DOHH2 (cell line): Measurements from ENCODE around the gene AUTS2.

Experiments used
- H3F3A ChIP-seq: fragments of 200-600 bp; sonication (generic), shearing (Covaris generic); 2 replicates; pipeline ENCODE4 v1.6.0; 2016; ENCODE audit warnings: antibody characterized with exemption, mild to moderate bottlenecking; ENCODE audit not compliant: control insufficient read depth, insufficient read depth
- H3K27ac ChIP-seq: fragments of 200-600 bp; sonication (generic); 2 replicates; pipeline ENCODE4 v1.5.1; 2014; ENCODE audit warnings: low read depth, mild to moderate bottlenecking, low read length, moderate library complexity
- H3K27me3 ChIP-seq: fragments of 200-600 bp; sonication (generic); 2 replicates; pipeline ENCODE4 v1.6.1; 2014; ENCODE audit warnings: mild to moderate bottlenecking, low read length, mixed read lengths; ENCODE audit not compliant: control insufficient read depth
- H3K36me3 ChIP-seq: fragments of 200-600 bp; sonication (generic); 2 replicates; pipeline ENCODE4 v1.6.1; 2014; ENCODE audit warnings: mild to moderate bottlenecking, low read length, moderate library complexity, mixed read lengths; ENCODE audit not compliant: control insufficient read depth
- H3K4me1 ChIP-seq: fragments of 200-600 bp; sonication (generic); 2 replicates; pipeline ENCODE4 v1.6.1; 2014; ENCODE audit warnings: mild to moderate bottlenecking, low read length, mixed read lengths; ENCODE audit not compliant: control insufficient read depth
- H3K4me2 ChIP-seq: fragments of 200-600 bp; sonication (generic); 2 replicates; pipeline ENCODE4 v1.6.0; 2014; ENCODE audit warnings: mild to moderate bottlenecking, low read length, moderate library complexity
- H3K4me3 ChIP-seq: fragments of 200-600 bp; sonication (generic); 2 replicates; pipeline ENCODE4 v1.5.1; 2014; ENCODE audit warnings: mild to moderate bottlenecking, low read length, mixed read lengths
- H3K79me2 ChIP-seq: fragments of 200-600 bp; sonication (generic); 2 replicates; pipeline ENCODE4 v1.6.1; 2014; ENCODE audit warnings: mild to moderate bottlenecking, low read length, mixed read lengths; ENCODE audit not compliant: control insufficient read depth
- H3K9me2 ChIP-seq: fragments of 200-600 bp; sonication (generic); replicated peaks from 2 replicates; pipeline ENCODE4 v1.6.1; 2014; ENCODE audit warnings: mild to moderate bottlenecking, low read length, mixed read lengths; ENCODE audit not compliant: control insufficient read depth
- H3K9me3 ChIP-seq: fragments of 200-600 bp; sonication (generic); 2 replicates; pipeline ENCODE4 v1.6.1; 2014; ENCODE audit warnings: antibody characterized with exemption, low read length, mixed read lengths; ENCODE audit not compliant: control insufficient read depth, insufficient read depth
- H4K20me1 ChIP-seq: fragments of 200-600 bp; sonication (generic); 2 replicates; pipeline ENCODE4 v1.6.0; 2014; ENCODE audit warnings: low read depth, mild to moderate bottlenecking, antibody characterized with exemption, low read length, moderate library complexity; ENCODE audit not compliant: control insufficient read depth, insufficient read depth
- EZH2phosphoT487 ChIP-seq: fragments of 200-600 bp; sonication (generic); IDR thresholded peaks from 2 replicates; pipeline ENCODE4 v1.6.1; 2017; ENCODE audit warnings: borderline replicate concordance, mild to moderate bottlenecking, antibody characterized with exemption, low read length, moderate library complexity, mixed read lengths
- TF ChIP-seq, protein P1 (sequence below): fragments of 200-600 bp; sonication (generic); IDR thresholded peaks from one replicate; pipeline ENCODE4 v1.5.1; 2014; ENCODE audit warnings: antibody characterized with exemption, mild to moderate bottlenecking, low read depth, low read length; ENCODE audit not compliant: poor library complexity, severe bottlenecking

Gene AUTS2

DNA sequence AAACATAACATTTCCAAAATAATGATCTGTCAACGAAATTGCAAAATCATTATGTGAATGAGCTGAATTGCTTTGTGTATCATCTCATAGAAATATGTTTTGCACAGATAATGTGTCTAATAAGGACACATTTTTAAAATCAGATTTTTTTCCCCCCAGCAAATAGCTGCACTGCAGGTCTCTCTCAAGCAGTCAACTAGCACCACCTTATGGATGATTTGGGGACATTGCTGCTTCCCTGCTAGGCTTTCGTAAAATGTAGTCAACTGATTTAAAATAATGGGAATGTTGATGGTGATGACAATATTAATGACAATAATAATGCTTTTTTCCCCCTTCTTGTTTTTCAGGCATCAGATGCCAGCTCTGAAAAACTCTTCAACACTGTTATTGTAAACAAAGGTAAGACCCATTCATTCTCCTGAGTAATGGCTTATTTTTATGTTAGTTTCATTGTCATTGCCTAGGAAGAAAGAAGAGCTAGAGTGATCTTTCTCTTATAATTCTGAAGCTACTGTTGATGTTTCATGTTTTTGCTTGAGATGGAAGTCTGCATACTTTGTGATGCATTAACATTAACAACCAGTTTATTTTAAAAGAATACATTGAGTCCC, 1100.1 kb downstream of the AUTS2 start:
- peaks cover 20% of the 10 kb centered on the region for H3F3A ChIP-seq
- no peak overlapping the region for H3K27ac ChIP-seq
- no peaks in the 10 kb centered on the region for H3K9me3 ChIP-seq
- H3K36me3 ChIP-seq: peaks cover 59% of the 10 kb centered on the region
- peaks cover 3% of the 10 kb centered on the region for H3K27me3 ChIP-seq
- TF ChIP-seq, protein P1, sequence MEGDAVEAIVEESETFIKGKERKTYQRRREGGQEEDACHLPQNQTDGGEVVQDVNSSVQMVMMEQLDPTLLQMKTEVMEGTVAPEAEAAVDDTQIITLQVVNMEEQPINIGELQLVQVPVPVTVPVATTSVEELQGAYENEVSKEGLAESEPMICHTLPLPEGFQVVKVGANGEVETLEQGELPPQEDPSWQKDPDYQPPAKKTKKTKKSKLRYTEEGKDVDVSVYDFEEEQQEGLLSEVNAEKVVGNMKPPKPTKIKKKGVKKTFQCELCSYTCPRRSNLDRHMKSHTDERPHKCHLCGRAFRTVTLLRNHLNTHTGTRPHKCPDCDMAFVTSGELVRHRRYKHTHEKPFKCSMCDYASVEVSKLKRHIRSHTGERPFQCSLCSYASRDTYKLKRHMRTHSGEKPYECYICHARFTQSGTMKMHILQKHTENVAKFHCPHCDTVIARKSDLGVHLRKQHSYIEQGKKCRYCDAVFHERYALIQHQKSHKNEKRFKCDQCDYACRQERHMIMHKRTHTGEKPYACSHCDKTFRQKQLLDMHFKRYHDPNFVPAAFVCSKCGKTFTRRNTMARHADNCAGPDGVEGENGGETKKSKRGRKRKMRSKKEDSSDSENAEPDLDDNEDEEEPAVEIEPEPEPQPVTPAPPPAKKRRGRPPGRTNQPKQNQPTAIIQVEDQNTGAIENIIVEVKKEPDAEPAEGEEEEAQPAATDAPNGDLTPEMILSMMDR: peak; percentile 95
- TF ChIP-seq EZH2phosphoT487: no peak
- peaks cover 86% of the 10 kb centered on the region for H3K79me2 ChIP-seq
- peaks cover 50% of the 10 kb centered on the region for H3K4me1 ChIP-seq
- peaks cover 39% of the 10 kb centered on the region for H4K20me1 ChIP-seq
- no peaks in the 10 kb centered on the region for H3K9me2 ChIP-seq
- H3K4me2 ChIP-seq: 0 out of 2 replicates have a peak overlapping the region, but pooled peaks have one; percentile 87
- no peak overlapping the region for H3K4me3 ChIP-seq

DNA sequence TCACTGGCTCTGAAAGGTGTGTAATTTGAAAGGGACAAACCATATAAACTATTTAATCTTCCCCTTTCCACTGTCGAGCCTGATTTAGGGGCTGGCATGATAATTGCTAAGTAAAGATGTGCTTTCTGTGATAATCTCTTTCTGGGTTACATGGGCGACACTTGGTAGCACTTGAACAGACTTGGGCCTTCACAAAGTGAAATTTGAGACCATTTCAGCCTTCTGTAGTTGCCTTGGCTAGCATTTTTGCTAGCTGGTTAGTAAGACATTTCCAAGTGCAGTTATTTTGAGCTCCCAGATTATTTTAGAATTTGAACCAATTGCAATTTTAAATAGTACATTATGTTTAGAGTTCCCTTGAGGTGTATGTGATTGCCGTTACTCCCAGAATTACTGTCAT, 1101.0 kb downstream of the AUTS2 start:
- Histone ChIP-seq H3K4me1 (peaks cover 45% of the 10 kb centered on the region), H3K36me3 (peaks cover 69% of the 10 kb centered on the region), H3K27me3 (no peaks in the 10 kb centered on the region; the same call in 1 of the 2 replicates), H3K4me3 (no peak overlapping the region), H4K20me1 (peaks cover 39% of the 10 kb centered on the region), H3K9me3 (no peaks in the 10 kb centered on the region), H3K27ac (no peak overlapping the region), H3K4me2 (no peak overlapping the region), H3K9me2 (no peaks in the 10 kb centered on the region), H3K79me2 (peaks cover 96% of the 10 kb centered on the region), H3F3A (peaks cover 18% of the 10 kb centered on the region)
- no peak for TF ChIP-seq EZH2phosphoT487
- TF ChIP-seq, protein P1: no peak

DNA sequence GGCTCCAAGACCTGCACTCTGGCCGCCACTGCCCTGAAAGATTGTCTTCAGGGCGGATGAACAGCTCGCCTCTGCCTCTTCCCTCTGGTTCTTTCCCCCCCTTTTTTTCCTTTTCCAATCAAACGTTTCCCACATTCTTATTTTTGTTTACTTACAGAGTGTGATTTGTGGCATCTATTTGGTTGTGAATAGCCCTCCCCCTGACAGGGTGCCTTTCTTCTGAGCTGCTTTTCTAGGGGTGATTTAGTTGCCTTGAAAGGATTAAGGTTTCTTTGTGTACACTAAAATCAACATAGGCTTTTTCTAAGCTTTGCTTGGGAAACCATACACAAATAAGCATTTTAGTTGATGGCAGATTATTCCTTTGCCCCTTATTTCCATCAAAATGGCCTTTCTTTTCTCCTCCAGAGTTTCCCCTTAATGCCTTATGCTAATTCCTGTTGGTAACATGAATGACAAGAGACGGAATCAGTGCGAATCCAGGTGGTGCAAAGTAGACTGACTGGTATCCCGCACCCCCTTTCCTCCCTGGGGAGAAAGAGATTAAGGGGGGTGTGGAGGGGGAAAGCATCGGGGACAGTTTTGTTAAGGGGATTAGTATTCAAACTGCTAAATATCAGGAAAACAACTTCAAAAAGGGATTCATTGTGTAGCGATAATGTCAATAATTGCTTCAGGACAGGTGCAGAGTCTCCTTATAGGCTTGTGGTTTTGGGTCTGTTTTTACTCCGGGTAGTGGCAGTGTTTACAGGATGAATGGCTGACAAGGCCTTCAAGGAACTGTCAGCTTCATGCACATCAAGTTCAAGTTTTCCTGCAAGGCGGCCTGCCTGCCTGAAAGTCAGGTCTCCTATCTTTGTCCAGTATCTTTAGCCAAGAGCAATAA, 1102.0 kb downstream of the AUTS2 start:
- Histone ChIP-seq H3K27ac (no peak overlapping the region), H3K4me3 (no peak overlapping the region), H3K36me3 (peaks cover 72% of the 10 kb centered on the region)

More for the DNA sequence above, 1102.0 kb downstream of the AUTS2 start:
- peaks cover 99% of the 10 kb centered on the region for H3K79me2 ChIP-seq
- H3K4me1 ChIP-seq: peaks cover 45% of the 10 kb centered on the region
- peaks cover 18% of the 10 kb centered on the region for H3F3A ChIP-seq
- TF ChIP-seq, protein P1: no peak
- TF ChIP-seq EZH2phosphoT487: no peak
- peaks cover 39% of the 10 kb centered on the region for H4K20me1 ChIP-seq
- H3K27me3 ChIP-seq: no peaks in the 10 kb centered on the region; the same call in 1 of the 2 replicates
- H3K4me2 ChIP-seq: no peak overlapping the region
- H3K9me2 ChIP-seq: no peaks in the 10 kb centered on the region
- H3K9me3 ChIP-seq: no peaks in the 10 kb centered on the region
